Lung (tissue), 12 donors: Measurements from ENCODE around the gene KDM3A. TPM values are rescaled to one million over a fixed set of nuclear protein-coding genes. Genes with fewer than 3 reads are reported as not detected.
A peak's percentile ranks its signal among the peaks of the same experiment; 100 is the strongest.

ENCODE experiments used
- ATAC-seq: fragments of 200-7000 bp; cut with Tn5 transposase; one replicate; pipeline ENCODE4 v1.9.1; 2020; ENCODE audit warnings: moderate number of reproducible peaks; ENCODE audit not compliant: insufficient read depth, low FRiP score
- DNase-seq, 3 donors: peaks; one replicate each; pipeline ENCODE4 v3.0.0-alpha.2; 2013 to 2017
- H3K27ac ChIP-seq, 2 donors: one replicate each; pipeline ENCODE4 v1.5.1; 2013; ENCODE audit warnings: mild to moderate bottlenecking in 2 of 2, moderate library complexity in 2 of 2, control low read depth in 1 of 2, inconsistent platforms in 1 of 2, low read depth in 1 of 2, low read length in 1 of 2
- H3K27me3 ChIP-seq, 3 donors: one replicate each; pipeline ENCODE4 v1.5.1; 2013; ENCODE audit warnings: low read length in 2 of 3; ENCODE audit not compliant: control insufficient read depth in 3 of 3, insufficient read depth in 3 of 3
- H3K36me3 ChIP-seq, 4 donors: one replicate each; pipeline ENCODE4 v1.5.1; 2013; ENCODE audit warnings: low read length in 4 of 4, mild to moderate bottlenecking in 1 of 4, moderate library complexity in 1 of 4; ENCODE audit not compliant: control insufficient read depth in 4 of 4, insufficient read depth in 4 of 4
- H3K4me1 ChIP-seq, 5 donors: one replicate each; pipeline ENCODE4 v1.5.1; 2013; ENCODE audit warnings: low read length in 5 of 5, mild to moderate bottlenecking in 2 of 5, moderate library complexity in 1 of 5; ENCODE audit not compliant: control insufficient read depth in 5 of 5, insufficient read depth in 5 of 5
- H3K4me3 ChIP-seq: one replicate; pipeline ENCODE4 v1.5.1; 2013; ENCODE audit warnings: mild to moderate bottlenecking, control low read depth, moderate library complexity
- H3K9ac ChIP-seq, 2 donors: one replicate each; pipeline ENCODE4 v1.5.1; 2013; ENCODE audit warnings: low read length in 2 of 2, control low read depth in 1 of 2; ENCODE audit not compliant: insufficient read depth in 1 of 2
- H3K9me3 ChIP-seq, 4 donors: one replicate each; pipeline ENCODE4 v1.5.1; 2013; ENCODE audit warnings: low read length in 3 of 4, mild to moderate bottlenecking in 1 of 4, moderate library complexity in 1 of 4; ENCODE audit not compliant: control insufficient read depth in 4 of 4, insufficient read depth in 3 of 4
- WGBS, 2 donors: extraction: QIAGEN DNeasy Blood & Tissue Kit; methylation state at CpG; one replicate each; pipeline ENCODE4 v1.1.7; 2013; 5-methylcytosine and 5-hydroxymethylcytosine counted together
- polyA plus RNA-seq, 2 donors: library from polyadenylated mRNA; stranded (reverse); fragments of 200-250 nt; gene quantifications; one replicate each; pipeline ENCODE4 v1.2.1, GENCODE V29; 2013
- total RNA-seq, 2 donors: library from RNA; depleted of rRNA in 1 of 2; stranded (reverse); fragments of >200 nt in 1 of 2; gene quantifications; one replicate each; pipeline ENCODE4 v1.2.1, GENCODE V29; 2014 to 2021
- TF ChIP-seq, protein P1 (sequence below): IDR thresholded peaks from 2 replicates; pipeline ENCODE4 v1.5.1; 2012; ENCODE audit warnings: mild to moderate bottlenecking; ENCODE audit errors: control extremely low read depth, extremely low read depth
- donor health status: control.
- donor health status: control.
- donor health status: Bipolar disorder and iron deficiency.
- donor health status: healthy.
- donor health status: DM: yes; HTN: yes; CAD: no.

The KDM3A gene
- total and polyA plus RNA-seq, 4 donors: 17.5 to 130 (median 27.9) TPM

DNA sequence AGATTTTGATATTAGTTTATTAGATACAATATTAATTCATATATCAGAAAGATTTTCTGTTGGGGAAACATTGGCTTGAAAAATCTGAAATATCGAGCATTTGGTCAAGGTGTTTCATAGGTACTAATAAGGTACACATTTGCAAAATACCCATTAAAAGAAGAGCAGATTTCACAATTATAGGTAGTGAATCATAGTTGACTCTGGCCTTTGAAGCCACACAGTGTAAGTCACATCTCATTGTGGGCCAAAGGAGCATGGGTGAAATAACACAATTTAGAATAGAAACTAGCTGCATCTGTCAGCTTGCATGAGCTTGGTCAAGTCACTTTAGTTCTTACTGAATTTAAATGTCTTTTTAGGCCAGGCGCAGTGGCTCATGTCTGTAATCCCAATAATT lies 4.9 kb downstream of the KDM3A start:
- Histone ChIP-seq H3K27me3 (no peaks in the 10 kb centered on the region), H3K36me3 (peaks cover 10 to 21% (median 16%) of the 10 kb centered on the region in 4 donors), H3K9me3 (no peaks in the 10 kb centered on the region), H3K9ac (no peak overlapping the region), H3K4me3 (no peak overlapping the region), H3K4me1 (peaks cover 9 to 34% (median 23%) of the 10 kb centered on the region in 5 donors), H3K27ac (no peak overlapping the region)
- 97 to 99% methylated on average over 2 of the region's 2 CpGs for WGBS, 2 donors
- TF ChIP-seq, protein P1, sequence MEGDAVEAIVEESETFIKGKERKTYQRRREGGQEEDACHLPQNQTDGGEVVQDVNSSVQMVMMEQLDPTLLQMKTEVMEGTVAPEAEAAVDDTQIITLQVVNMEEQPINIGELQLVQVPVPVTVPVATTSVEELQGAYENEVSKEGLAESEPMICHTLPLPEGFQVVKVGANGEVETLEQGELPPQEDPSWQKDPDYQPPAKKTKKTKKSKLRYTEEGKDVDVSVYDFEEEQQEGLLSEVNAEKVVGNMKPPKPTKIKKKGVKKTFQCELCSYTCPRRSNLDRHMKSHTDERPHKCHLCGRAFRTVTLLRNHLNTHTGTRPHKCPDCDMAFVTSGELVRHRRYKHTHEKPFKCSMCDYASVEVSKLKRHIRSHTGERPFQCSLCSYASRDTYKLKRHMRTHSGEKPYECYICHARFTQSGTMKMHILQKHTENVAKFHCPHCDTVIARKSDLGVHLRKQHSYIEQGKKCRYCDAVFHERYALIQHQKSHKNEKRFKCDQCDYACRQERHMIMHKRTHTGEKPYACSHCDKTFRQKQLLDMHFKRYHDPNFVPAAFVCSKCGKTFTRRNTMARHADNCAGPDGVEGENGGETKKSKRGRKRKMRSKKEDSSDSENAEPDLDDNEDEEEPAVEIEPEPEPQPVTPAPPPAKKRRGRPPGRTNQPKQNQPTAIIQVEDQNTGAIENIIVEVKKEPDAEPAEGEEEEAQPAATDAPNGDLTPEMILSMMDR: no peak
- DNase-seq: no peak
- no peak for ATAC-seq

DNA sequence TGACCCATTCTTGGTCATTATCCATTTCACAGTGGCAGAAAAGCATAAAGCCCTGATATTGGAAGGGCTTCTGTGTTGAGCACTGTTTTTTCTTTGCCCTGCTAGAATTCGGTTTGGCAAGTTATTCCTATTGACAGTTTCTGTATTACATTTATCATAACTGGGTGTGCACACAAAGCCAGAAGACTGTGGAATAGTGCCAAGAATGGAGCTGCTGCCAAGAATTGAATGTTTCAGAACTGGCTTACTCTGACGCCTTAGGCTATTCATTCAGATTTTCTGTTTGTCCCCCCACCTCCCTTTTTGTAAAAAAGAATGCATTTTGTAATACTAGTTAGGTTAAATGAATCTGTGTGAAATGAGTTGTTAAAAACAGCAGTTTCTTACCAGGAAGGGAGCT lies 12.7 kb downstream of the KDM3A start:
- no peaks in the 10 kb centered on the region for H3K9me3 ChIP-seq
- TF ChIP-seq, protein P1: no peak
- H3K4me1 ChIP-seq: peaks cover 3 to 24% (median 17%) of the 10 kb centered on the region in 5 donors
- 29 to 61% methylated on average over 2 of the region's 2 CpGs for WGBS, 2 donors
- H3K27me3 ChIP-seq: no peaks in the 10 kb centered on the region
- H3K36me3 ChIP-seq: peaks cover 24 to 58% (median 39%) of the 10 kb centered on the region in 4 donors
- no peak overlapping the region for H3K9ac ChIP-seq
- DNase-seq (peak; percentile 72 to 93 (median 91)), ATAC-seq (no peak)
- peak overlapping the region in 1 of 2 donors; percentile 23 for H3K27ac ChIP-seq
- H3K4me3 ChIP-seq: no peak overlapping the region

DNA sequence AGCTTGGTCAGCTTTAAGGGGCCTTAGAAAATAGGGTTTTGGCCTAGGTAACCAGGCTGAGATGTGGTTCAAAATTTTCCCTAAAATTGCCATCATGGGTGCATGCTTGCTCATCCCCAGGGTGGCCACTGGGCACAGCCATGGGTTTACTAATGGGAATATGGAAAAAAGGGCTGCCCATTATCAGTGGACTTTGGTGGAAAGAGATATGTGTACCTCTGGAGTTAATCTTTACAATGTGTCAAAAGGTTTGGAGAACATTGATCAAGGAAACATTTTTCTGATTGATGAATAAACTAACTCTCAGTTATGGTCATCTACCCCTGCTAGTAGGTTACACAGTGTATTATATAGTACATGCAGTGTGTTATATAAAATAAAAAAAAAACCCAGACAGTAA lies 13.1 kb downstream of the KDM3A start:
- Histone ChIP-seq H3K27ac (peak overlapping the region in 1 of 2 donors; percentile 23), H3K27me3 (no peaks in the 10 kb centered on the region), H3K9me3 (no peaks in the 10 kb centered on the region), H3K36me3 (peaks cover 24 to 61% (median 39%) of the 10 kb centered on the region in 4 donors), H3K9ac (no peak overlapping the region), H3K4me3 (no peak overlapping the region), H3K4me1 (peaks cover 3 to 20% (median 15%) of the 10 kb centered on the region in 5 donors)
- no peak for DNase-seq
- TF ChIP-seq, protein P1: no peak
- no peak for ATAC-seq

DNA sequence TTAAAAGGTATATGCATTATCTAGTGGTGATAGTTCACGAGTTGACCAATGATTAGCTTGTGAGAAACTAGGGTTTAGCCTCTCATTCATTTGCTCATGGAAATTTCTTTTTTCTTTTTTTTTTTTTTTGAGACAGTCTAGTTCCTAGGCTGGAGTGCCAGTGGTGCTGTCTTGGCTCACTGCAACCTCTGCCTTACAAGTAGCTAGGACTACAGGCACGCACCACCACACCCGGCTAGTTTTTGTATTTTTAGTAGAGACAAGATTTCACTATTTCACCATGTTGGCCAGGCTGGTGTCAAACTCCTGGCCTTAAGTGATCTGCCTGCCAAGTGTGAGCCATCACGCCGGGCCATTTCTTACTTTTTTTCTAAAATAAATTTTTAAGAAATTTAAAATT lies 14.0 kb downstream of the KDM3A start:
- Histone ChIP-seq H3K9ac (no peak overlapping the region), H3K36me3 (peaks cover 23 to 63% (median 41%) of the 10 kb centered on the region in 4 donors), H3K4me3 (no peak overlapping the region), H3K9me3 (no peaks in the 10 kb centered on the region), H3K27me3 (no peaks in the 10 kb centered on the region), H3K4me1 (peaks cover 1 to 17% (median 12%) of the 10 kb centered on the region in 5 donors), H3K27ac (no peak overlapping the region)
- TF ChIP-seq, protein P1: no peak
- DNase-seq (no peak), ATAC-seq (no peak)
- WGBS, 2 donors: 95 to 97% methylated on average over 5 of the region's 5 CpGs
